Measurements from ENCODE around the gene DGAT2. TPM values are rescaled to one million over a fixed set of nuclear protein-coding genes. Genes with fewer than 3 reads are reported as not detected.

Gene DGAT2
- total and polyA plus RNA-seq, 2 experiments from 2014 or later: 23.7 to 44.9 TPM

- Histone ChIP-seq H3K4me3 (peak overlapping the region; percentile 83), H3K27me3 (no peaks in the 10 kb centered on the region), H3K4me1 (ENCODE audit: low read depth) (peaks cover 17% of the 10 kb centered on the region), H3K27ac (peak overlapping the region; percentile 84), H3K36me3 (no peaks in the 10 kb centered on the region), H3K9me3 (ENCODE audit: low read depth) (no peaks in the 10 kb centered on the region)
- DNase-seq (ENCODE audit: low read depth in 1 of 2, low spot score in 1 of 2): peak in 1 of 2 donors; percentile 32
- no peak for TF ChIP-seq CTCF (IDR thresholded peaks at IDR 0.05; ENCODE audit: low read depth, low read length)
Observed at GRCh38 chr11:75815345-75816168, 47.0 kb downstream of the DGAT2 start.

GRCh38 chr11:75816561-75817239 is 48.1 kb downstream of the DGAT2 start:
- no peak for TF ChIP-seq CTCF (IDR thresholded peaks at IDR 0.05; ENCODE audit: low read depth, low read length)
- Histone ChIP-seq H3K4me3 (peak overlapping the region; percentile 83), H3K4me1 (ENCODE audit: low read depth) (peaks cover 17% of the 10 kb centered on the region)

GRCh38 chr11:75820645-75821044 is 52.1 kb downstream of the DGAT2 start:
- no peak for TF ChIP-seq CTCF (IDR thresholded peaks at IDR 0.05; ENCODE audit: low read depth, low read length)
- Histone ChIP-seq H3K4me3 (no peak overlapping the region), H3K27ac (no peak overlapping the region), H3K9me3 (ENCODE audit: low read depth) (no peaks in the 10 kb centered on the region), H3K36me3 (no peaks in the 10 kb centered on the region), H3K27me3 (no peaks in the 10 kb centered on the region), H3K4me1 (ENCODE audit: low read depth) (peaks cover 4% of the 10 kb centered on the region)
- peak in 1 of 2 donors; percentile 37 for DNase-seq (ENCODE audit: low read depth in 1 of 2, low spot score in 1 of 2)

More at GRCh38 chr11:75816561-75817239, 48.1 kb downstream of the DGAT2 start:
- DNase-seq (ENCODE audit: low read depth in 1 of 2, low spot score in 1 of 2): peak in 1 of 2 donors; percentile 27
- Histone ChIP-seq H3K27me3 (no peaks in the 10 kb centered on the region), H3K27ac (no peak overlapping the region), H3K36me3 (no peaks in the 10 kb centered on the region), H3K9me3 (ENCODE audit: low read depth) (no peaks in the 10 kb centered on the region)

GRCh38 chr11:75821202-75821601 is 52.6 kb downstream of the DGAT2 start:
- no peaks in the 10 kb centered on the region for H3K36me3 ChIP-seq
- no peak for DNase-seq (ENCODE audit: low read depth in 1 of 2, low spot score in 1 of 2)
- TF ChIP-seq CTCF (IDR thresholded peaks at IDR 0.05; ENCODE audit: low read depth, low read length): no peak
- H3K4me1 ChIP-seq (ENCODE audit: low read depth): peaks cover 5% of the 10 kb centered on the region
- no peak overlapping the region for H3K27ac ChIP-seq
- H3K9me3 ChIP-seq (ENCODE audit: low read depth): no peaks in the 10 kb centered on the region
- no peaks in the 10 kb centered on the region for H3K27me3 ChIP-seq
- H3K4me3 ChIP-seq: no peak overlapping the region

GRCh38 chr11:75822541-75822940 is 54.0 kb downstream of the DGAT2 start:
- no peak for DNase-seq (ENCODE audit: low read depth in 1 of 2, low spot score in 1 of 2)
- Histone ChIP-seq H3K36me3 (no peaks in the 10 kb centered on the region), H3K9me3 (ENCODE audit: low read depth) (no peaks in the 10 kb centered on the region), H3K4me1 (ENCODE audit: low read depth) (peaks cover 2% of the 10 kb centered on the region), H3K4me3 (no peak overlapping the region), H3K27ac (no peak overlapping the region), H3K27me3 (no peaks in the 10 kb centered on the region)
- TF ChIP-seq CTCF (IDR thresholded peaks at IDR 0.05; ENCODE audit: low read depth, low read length): no peak
